HCT116 (cell line): Measurements from ENCODE around the gene SLC27A4. TPM values are rescaled to one million over a fixed set of nuclear protein-coding genes. Genes with fewer than 3 reads are reported as not detected.

Source experiments
- ATAC-seq: fragments of 200-7000 bp; cut with Tn5 transposase; 2 replicates; pipeline ENCODE4 v1.9.1; 2020; ENCODE audit warnings: mild to moderate bottlenecking, moderate library complexity
- BruUV-seq: library from RNA; stranded (reverse); fragments of 400-500 nt; replicated peaks from 2 replicates; lab custom pipeline; 2021; lab: Mats Ljungman, UMichigan
- CTCF ChIA-PET: fragments of 300-600 bp; sonication (Branson Sonifier 250); formaldehyde crosslinking; loops from one replicate; lab custom pipeline; 2021; ENCODE audit warnings: antibody characterized with exemption; lab: Charles Lee
- POLR2A ChIA-PET: fragments of 300-600, 350-600 bp; sonication (Branson Sonifier 250); formaldehyde crosslinking; loops from one replicate; lab custom pipeline; 2021; ENCODE audit warnings: antibody characterized with exemption; lab: Charles Lee
- RAD21 ChIA-PET, 2 experiments: fragments of 300-600 bp; sonication (Branson Sonifier 250); formaldehyde crosslinking; loops; one replicate each; lab custom pipeline; 2023; ENCODE audit warnings: low total read pairs in 2 of 2; ENCODE audit not compliant: uncharacterized antibody in 2 of 2, unreplicated experiment in 2 of 2, low non-redundant PET in 1 of 2; lab: Charles Lee
- DNase-seq: peaks from one replicate; pipeline ENCODE4 v3.0.0-alpha.2; 2010; ENCODE audit warnings: low read depth, low spot score
- H2AFZ ChIP-seq: fragments of 200-600 bp; shearing (Covaris generic), sonication (generic); 2 replicates; pipeline ENCODE4 v1.6.1; 2017; ENCODE audit warnings: low read depth, mixed run types, mixed read lengths, antibody characterized with exemption, low read length; ENCODE audit not compliant: poor library complexity, severe bottlenecking
- H3K27ac ChIP-seq: 2 replicates; pipeline ENCODE4 v1.5.1; 2012; ENCODE audit warnings: low read depth, low read length
- H3K27me3 ChIP-seq: fragments of 200-600 bp; sonication (generic); 2 replicates; pipeline ENCODE4 v1.6.1; 2016; ENCODE audit warnings: mixed run types, low read length, mixed read lengths; ENCODE audit not compliant: insufficient read depth
- H3K36me3 ChIP-seq, 2 experiments: fragments of 200-500 bp in 1 of 2; fragments of 200-600 bp in 1 of 2; sonication (Bioruptor generic) in 1 of 2; sonication (generic) in 1 of 2; 2 replicates each; pipeline versions ENCODE4 v1.5.1 to v1.6.1; 2014 to 2016; ENCODE audit warnings: low read length in 2 of 2, inconsistent platforms in 1 of 2, mixed read lengths in 1 of 2, mixed run types in 1 of 2; ENCODE audit not compliant: insufficient read depth in 2 of 2, control insufficient read depth in 1 of 2
- H3K4me1 ChIP-seq, 2 experiments: fragments of 200-600 bp in 1 of 2; sonication (generic) in 1 of 2; 2 replicates each; pipeline versions ENCODE4 v1.5.1 to v1.6.1; 2012 to 2017; ENCODE audit warnings: low read length in 2 of 2, inconsistent platforms in 1 of 2, mild to moderate bottlenecking in 1 of 2, mixed read lengths in 1 of 2, mixed run types in 1 of 2, moderate library complexity in 1 of 2; ENCODE audit not compliant: insufficient read depth in 2 of 2, control insufficient read depth in 1 of 2
- H3K4me2 ChIP-seq: fragments of 200-600 bp; sonication (generic); 2 replicates; pipeline ENCODE4 v1.6.1; 2017; ENCODE audit warnings: mixed run types, low read length, mixed read lengths
- H3K4me3 ChIP-seq, 2 experiments: fragments of 200-600 bp in 1 of 2; sonication (generic) in 1 of 2; replicated peaks in 1 of 2; 2 replicates each; pipeline ENCODE4 v1.5.1; 2011 to 2016; ENCODE audit warnings: low read length in 2 of 2, control low read depth in 1 of 2, low read depth in 1 of 2, mild to moderate bottlenecking in 1 of 2, mixed read lengths in 1 of 2, mixed run types in 1 of 2
- H3K79me2 ChIP-seq: fragments of 200-600 bp; sonication (generic); 2 replicates; pipeline ENCODE4 v1.6.1; 2017; ENCODE audit warnings: mild to moderate bottlenecking, mixed run types, low read length, moderate library complexity, mixed read lengths; ENCODE audit not compliant: insufficient read depth
- H3K9ac ChIP-seq: fragments of 200-600 bp; sonication (generic); 2 replicates; pipeline ENCODE4 v1.6.1; 2016; ENCODE audit warnings: low read length, mixed read lengths
- H3K9me2 ChIP-seq: fragments of 200-600 bp; sonication (generic), shearing (Covaris generic); 2 replicates; pipeline ENCODE4 v1.6.1; 2017; ENCODE audit warnings: mixed run types, mild to moderate bottlenecking, moderate library complexity; ENCODE audit not compliant: insufficient read depth
- H3K9me3 ChIP-seq, 2 experiments: fragments of 200-500 bp in 1 of 2; fragments of 200-600 bp in 1 of 2; sonication (Bioruptor generic) in 1 of 2; sonication (generic) in 1 of 2; 2 replicates each; pipeline ENCODE4 v1.6.1; 2014 to 2017; ENCODE audit warnings: low read length in 2 of 2, mixed read lengths in 2 of 2, inconsistent platforms in 1 of 2, low read depth in 1 of 2, mild to moderate bottlenecking in 1 of 2, mixed run types in 1 of 2, moderate library complexity in 1 of 2; ENCODE audit not compliant: control insufficient read depth in 1 of 2, insufficient read depth in 1 of 2
- H4K20me1 ChIP-seq: fragments of 200-600 bp; sonication (generic), shearing (Covaris generic); 2 replicates; pipeline ENCODE4 v1.6.1; 2017; ENCODE audit warnings: mixed run types, mild to moderate bottlenecking, moderate library complexity; ENCODE audit not compliant: insufficient read depth
- CTCF ChIP-seq, 3 experiments: fragments of 200-600 bp in 1 of 3; sonication (generic) in 1 of 3; IDR thresholded peaks in 2 of 3; conservative IDR thresholded peaks in 1 of 3; 2 replicates each; pipeline ENCODE4 v1.5.1; 2012 to 2017; ENCODE audit warnings: low read depth in 2 of 3, low read length in 2 of 3, antibody characterized with exemption in 1 of 3, borderline replicate concordance in 1 of 3, control low read depth in 1 of 3, mild to moderate bottlenecking in 1 of 3, mixed read lengths in 1 of 3, mixed run types in 1 of 3, moderate library complexity in 1 of 3; ENCODE audit not compliant: insufficient read depth in 1 of 3
- EGR1 ChIP-seq: IDR thresholded peaks from 2 replicates; pipeline ENCODE4 v1.6.1; 2012; ENCODE audit warnings: low read depth
- FOSL1 ChIP-seq: IDR thresholded peaks from 2 replicates; pipeline ENCODE4 v1.6.1; 2012; ENCODE audit warnings: low read depth
- JUND ChIP-seq: IDR thresholded peaks from 2 replicates; pipeline ENCODE4 v1.6.1; 2012
- MAX ChIP-seq: IDR thresholded peaks from 2 replicates; pipeline ENCODE4 v1.6.1; 2012
- POLR2A ChIP-seq: IDR thresholded peaks from 2 replicates; pipeline ENCODE4 v1.7.0; 2011; ENCODE audit warnings: borderline replicate concordance; ENCODE audit not compliant: insufficient read depth, insufficient read length; ENCODE audit errors: extremely low read depth
- REST ChIP-seq: IDR thresholded peaks from 2 replicates; pipeline ENCODE4 v1.6.1; 2012; ENCODE audit warnings: low read depth
- SRF ChIP-seq: IDR thresholded peaks from 2 replicates; pipeline ENCODE4 v1.6.1; 2012; ENCODE audit warnings: low read depth
- TCF7L2 ChIP-seq: IDR thresholded peaks from 2 replicates; pipeline ENCODE4 v1.7.0; 2011; ENCODE audit warnings: borderline replicate concordance, inconsistent platforms; ENCODE audit not compliant: insufficient read depth, insufficient read length; ENCODE audit errors: extremely low read depth
- ZNF274 ChIP-seq: fragments of 200-500 bp; sonication (Bioruptor generic); IDR thresholded peaks from 2 replicates; pipeline ENCODE4 v1.6.1; 2014; ENCODE audit warnings: mild to moderate bottlenecking, low read depth, low read length, inconsistent platforms
- intact Hi-C: fragments of 100-400 bp; cut with micrococcal nuclease; formaldehyde crosslinking; loops from 2 replicates; pipeline ENCODE4 v1.10.0; 2022
- total RNA-seq: library from RNA; stranded (reverse); gene quantifications from one replicate; pipeline ENCODE4 v1.2.1, GENCODE V29; 2021; ENCODE audit not compliant: unreplicated experiment

Gene SLC27A4
- total RNA-seq, 1 experiment from 2014 or later, result 33.9 TPM

- H3K4me1 ChIP-seq, result peaks cover 4 to 5% of the 10 kb centered on the region in 2 experiments
- no peak overlapping the region for H2AFZ ChIP-seq
- H3K79me2 ChIP-seq, result peaks cover 6% of the 10 kb centered on the region
- no peak overlapping the region for H3K4me3 ChIP-seq
- DNase-seq (no peak), ATAC-seq (no peak)
- BruUV-seq, result no TSS peak
- ChIA-PET CTCF (no interaction called here), RAD21 (no interaction called here), POLR2A (no interaction called here)
- H3K27me3 ChIP-seq, result no peaks in the 10 kb centered on the region
- H3K27ac ChIP-seq, result no peak overlapping the region
- peaks cover 9 to 15% of the 10 kb centered on the region in 2 experiments; a peak in 3 of 4 replicates for H3K36me3 ChIP-seq
- TF ChIP-seq FOSL1 (no peak), EGR1 (no peak), POLR2A (no peak), TCF7L2 (no peak), SRF (no peak), REST (no peak), JUND (no peak), ZNF274 (no peak), CTCF (IDR thresholded peaks at IDR 0.05 in 2 of 3, conservative IDR thresholded peaks at IDR 0.05 in 1 of 3; ENCODE audit: borderline replicate concordance in 1 of 3, insufficient read depth in 1 of 3, low read depth in 2 of 3, low read length in 2 of 3) (no peak), MAX (no peak)
- H3K9ac ChIP-seq, result no peak overlapping the region
- no peaks in the 10 kb centered on the region for H4K20me1 ChIP-seq
- intact Hi-C loops, result no loop called here
- no peaks in the 10 kb centered on the region for H3K9me2 ChIP-seq
- no peak overlapping the region for H3K4me2 ChIP-seq
- H3K9me3 ChIP-seq, result no peaks in the 10 kb centered on the region
Measured at GRCh38 chr9:128316421-128316820, 23.9 kb upstream of the SLC27A4 start.
